ENCODE data around the gene ADAMTSL3. TPM values are rescaled to one million over a fixed set of nuclear protein-coding genes. Genes with fewer than 3 reads are reported as not detected.
A peak's percentile ranks its signal among the peaks of the same experiment; 100 is the strongest.

The ADAMTSL3 gene
- total RNA-seq, 1 donor from 2014 or later: 2.4 TPM

DNA sequence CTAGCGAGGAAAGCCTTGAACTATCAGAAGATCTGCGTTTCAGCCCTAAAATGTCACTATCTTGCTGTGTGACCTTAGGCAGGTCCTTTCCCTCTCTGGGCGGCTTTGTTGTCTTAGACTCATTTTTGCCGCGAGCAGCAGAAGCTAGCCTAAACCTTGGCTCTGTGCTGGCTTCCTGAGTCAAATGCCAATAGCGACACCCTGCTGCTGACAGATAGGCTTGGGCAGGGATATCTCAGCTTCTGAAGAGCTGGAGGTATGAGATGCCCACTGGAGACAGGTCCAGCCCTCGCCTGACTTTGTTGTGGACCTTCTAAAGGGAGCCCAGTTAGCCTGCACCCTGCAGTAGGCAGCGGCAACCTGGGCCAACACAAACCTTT, 1.3 kb downstream of the ADAMTSL3 start:
- Histone ChIP-seq H3K79me2 (ENCODE audit: insufficient read depth, low read length) (no peaks in the 10 kb centered on the region), H3K9ac (ENCODE audit: low read length) (no peak overlapping the region), H3K36me3 (ENCODE audit: insufficient read depth, low read length) (no peaks in the 10 kb centered on the region), H3K4me3 (ENCODE audit: insufficient read depth, low read depth, low read length) (no peak overlapping the region), H3K4me1 (ENCODE audit: insufficient read depth, low read length) (no peaks in the 10 kb centered on the region), H2AFZ (ENCODE audit: low read depth, low read length) (no peak overlapping the region), H3K27ac (ENCODE audit: low read depth, low read length) (no peak overlapping the region), H3K4me2 (ENCODE audit: low read length) (peak overlapping the region; percentile 63), H3K27me3 (ENCODE audit: insufficient read depth, low read length) (peaks cover 36% of the 10 kb centered on the region), H3K9me3 (ENCODE audit: insufficient read depth, low read depth, low read length) (no peaks in the 10 kb centered on the region), H4K20me1 (ENCODE audit: insufficient read depth, low read length) (no peaks in the 10 kb centered on the region)
- Mint-ChIP-seq H3K27ac (ENCODE audit: unreplicated experiment) (no peak overlapping the region), H3K4me3 (ENCODE audit: unreplicated experiment) (no peak overlapping the region), H3K9me3 (ENCODE audit: unreplicated experiment) (peaks cover under 1% of the 10 kb centered on the region), H3K36me3 (ENCODE audit: low read depth, unreplicated experiment) (peaks cover 4% of the 10 kb centered on the region), H3K4me1 (ENCODE audit: low read depth, unreplicated experiment) (no peaks in the 10 kb centered on the region), H3K27me3 (ENCODE audit: low read depth, unreplicated experiment) (peaks cover 53% of the 10 kb centered on the region)
- FAIRE-seq (no peak), DNase-seq (ENCODE audit: low read depth) (no peak)
- TF ChIP-seq, protein P1, sequence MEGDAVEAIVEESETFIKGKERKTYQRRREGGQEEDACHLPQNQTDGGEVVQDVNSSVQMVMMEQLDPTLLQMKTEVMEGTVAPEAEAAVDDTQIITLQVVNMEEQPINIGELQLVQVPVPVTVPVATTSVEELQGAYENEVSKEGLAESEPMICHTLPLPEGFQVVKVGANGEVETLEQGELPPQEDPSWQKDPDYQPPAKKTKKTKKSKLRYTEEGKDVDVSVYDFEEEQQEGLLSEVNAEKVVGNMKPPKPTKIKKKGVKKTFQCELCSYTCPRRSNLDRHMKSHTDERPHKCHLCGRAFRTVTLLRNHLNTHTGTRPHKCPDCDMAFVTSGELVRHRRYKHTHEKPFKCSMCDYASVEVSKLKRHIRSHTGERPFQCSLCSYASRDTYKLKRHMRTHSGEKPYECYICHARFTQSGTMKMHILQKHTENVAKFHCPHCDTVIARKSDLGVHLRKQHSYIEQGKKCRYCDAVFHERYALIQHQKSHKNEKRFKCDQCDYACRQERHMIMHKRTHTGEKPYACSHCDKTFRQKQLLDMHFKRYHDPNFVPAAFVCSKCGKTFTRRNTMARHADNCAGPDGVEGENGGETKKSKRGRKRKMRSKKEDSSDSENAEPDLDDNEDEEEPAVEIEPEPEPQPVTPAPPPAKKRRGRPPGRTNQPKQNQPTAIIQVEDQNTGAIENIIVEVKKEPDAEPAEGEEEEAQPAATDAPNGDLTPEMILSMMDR (IDR thresholded peaks at IDR 0.05; ENCODE audit: insufficient read depth, low read depth, low read length): no peak
- TF ChIP-seq EZH2 (IDR thresholded peaks at IDR 0.05; ENCODE audit: insufficient read depth, low read length): no peak

DNA sequence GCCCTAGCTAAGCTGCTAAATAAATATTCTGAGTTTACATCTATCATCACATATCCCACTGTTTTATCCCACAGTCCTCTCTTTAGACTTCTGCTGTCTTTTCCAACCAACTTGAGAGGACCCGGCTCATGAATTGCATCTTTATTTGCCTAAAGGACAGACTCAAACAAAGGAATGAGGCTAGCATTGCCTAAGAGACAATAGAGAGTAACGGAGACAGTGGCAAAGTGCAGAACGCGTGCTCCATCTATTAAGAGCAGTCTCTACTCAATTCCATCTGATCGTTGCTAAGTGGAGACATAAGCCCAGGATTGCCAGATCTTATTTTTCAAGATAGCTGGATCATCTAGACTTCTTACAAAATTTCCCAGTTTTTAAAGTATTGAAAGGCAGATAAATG, 2.3 kb downstream of the ADAMTSL3 start:
- Mint-ChIP-seq H3K4me1 (ENCODE audit: low read depth, unreplicated experiment) (no peaks in the 10 kb centered on the region), H3K36me3 (ENCODE audit: low read depth, unreplicated experiment) (peaks cover 3% of the 10 kb centered on the region), H3K4me3 (ENCODE audit: unreplicated experiment) (no peak overlapping the region), H3K27ac (ENCODE audit: unreplicated experiment) (no peak overlapping the region), H3K27me3 (ENCODE audit: low read depth, unreplicated experiment) (peaks cover 47% of the 10 kb centered on the region), H3K9me3 (ENCODE audit: unreplicated experiment) (no peaks in the 10 kb centered on the region)
- no peaks in the 10 kb centered on the region for H3K79me2 ChIP-seq (ENCODE audit: insufficient read depth, low read length)
- no peak overlapping the region for H3K27ac ChIP-seq (ENCODE audit: low read depth, low read length)
- peaks cover 36% of the 10 kb centered on the region for H3K27me3 ChIP-seq (ENCODE audit: insufficient read depth, low read length)
- no peaks in the 10 kb centered on the region for H3K36me3 ChIP-seq (ENCODE audit: insufficient read depth, low read length)
- H3K9me3 ChIP-seq (ENCODE audit: insufficient read depth, low read depth, low read length): no peaks in the 10 kb centered on the region
- DNase-seq (ENCODE audit: low read depth) (no peak), FAIRE-seq (no peak)
- no peak overlapping the region for H3K9ac ChIP-seq (ENCODE audit: low read length)
- H3K4me3 ChIP-seq (ENCODE audit: insufficient read depth, low read depth, low read length): no peak overlapping the region
- TF ChIP-seq, protein P1 (IDR thresholded peaks at IDR 0.05; ENCODE audit: insufficient read depth, low read depth, low read length): no peak
- no peak for TF ChIP-seq EZH2 (IDR thresholded peaks at IDR 0.05; ENCODE audit: insufficient read depth, low read length)
- H4K20me1 ChIP-seq (ENCODE audit: insufficient read depth, low read length): no peaks in the 10 kb centered on the region
- H3K4me1 ChIP-seq (ENCODE audit: insufficient read depth, low read length): no peaks in the 10 kb centered on the region
- H2AFZ ChIP-seq (ENCODE audit: low read depth, low read length): no peak overlapping the region
- no peak overlapping the region for H3K4me2 ChIP-seq (ENCODE audit: low read length)

DNA sequence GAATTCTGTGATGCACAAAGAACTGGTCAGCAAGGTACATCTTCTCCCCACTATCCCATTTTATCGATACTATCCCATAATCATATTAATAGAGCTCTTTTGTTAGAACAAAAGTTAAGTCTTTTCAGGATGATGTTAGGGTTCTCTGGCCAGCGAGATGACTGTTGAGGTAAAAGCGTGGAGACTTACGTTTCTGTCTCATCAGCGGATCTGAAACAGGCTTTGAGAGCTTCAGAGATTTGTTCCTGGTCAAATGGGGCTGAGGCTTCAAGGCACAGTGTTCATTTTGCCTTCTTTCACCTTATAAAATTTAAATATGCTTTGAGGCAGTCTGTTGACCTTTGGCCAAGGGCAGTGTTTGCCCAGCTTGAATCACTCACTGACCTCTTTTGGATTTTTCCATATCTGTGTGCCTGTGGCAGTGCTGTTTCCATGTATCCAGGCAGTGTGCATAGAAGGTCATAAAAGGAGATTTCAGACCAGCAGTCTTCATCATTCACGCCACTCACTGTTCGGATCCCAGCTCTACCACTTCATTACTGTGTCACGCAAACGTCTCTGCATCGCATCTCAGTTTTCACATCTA, 3.1 kb downstream of the ADAMTSL3 start:
- Mint-ChIP-seq H3K27ac (ENCODE audit: unreplicated experiment) (no peak overlapping the region), H3K4me3 (ENCODE audit: unreplicated experiment) (no peak overlapping the region), H3K4me1 (ENCODE audit: low read depth, unreplicated experiment) (no peaks in the 10 kb centered on the region), H3K27me3 (ENCODE audit: low read depth, unreplicated experiment) (peaks cover 44% of the 10 kb centered on the region), H3K36me3 (ENCODE audit: low read depth, unreplicated experiment) (peaks cover 3% of the 10 kb centered on the region), H3K9me3 (ENCODE audit: unreplicated experiment) (no peaks in the 10 kb centered on the region)
- no peak for DNase-seq (ENCODE audit: low read depth)
- H3K27ac ChIP-seq (ENCODE audit: low read depth, low read length): no peak overlapping the region
- no peaks in the 10 kb centered on the region for H4K20me1 ChIP-seq (ENCODE audit: insufficient read depth, low read length)
- no peak overlapping the region for H3K9ac ChIP-seq (ENCODE audit: low read length)
- H3K4me2 ChIP-seq (ENCODE audit: low read length): no peak overlapping the region
- TF ChIP-seq, protein P1 (IDR thresholded peaks at IDR 0.05; ENCODE audit: insufficient read depth, low read depth, low read length): no peak
- TF ChIP-seq EZH2 (IDR thresholded peaks at IDR 0.05; ENCODE audit: insufficient read depth, low read length): no peak
- no peak for FAIRE-seq
- H3K27me3 ChIP-seq (ENCODE audit: insufficient read depth, low read length): peaks cover 35% of the 10 kb centered on the region
- H3K9me3 ChIP-seq (ENCODE audit: insufficient read depth, low read depth, low read length): no peaks in the 10 kb centered on the region
- no peaks in the 10 kb centered on the region for H3K36me3 ChIP-seq (ENCODE audit: insufficient read depth, low read length)
- H3K4me1 ChIP-seq (ENCODE audit: insufficient read depth, low read length): no peaks in the 10 kb centered on the region
- no peak overlapping the region for H3K4me3 ChIP-seq (ENCODE audit: insufficient read depth, low read depth, low read length)
- H2AFZ ChIP-seq (ENCODE audit: low read depth, low read length): no peak overlapping the region
- no peaks in the 10 kb centered on the region for H3K79me2 ChIP-seq (ENCODE audit: insufficient read depth, low read length)

All from astrocyte (in vitro differentiated cells and primary cell).